Measurements from ENCODE around the gene FBL. TPM values are rescaled to one million over a fixed set of nuclear protein-coding genes. Genes with fewer than 3 reads are reported as not detected.

FBL gene
- total RNA-seq: 284 and 485 TPM in 2 replicates

GRCh38 chr19:39845933-39846677 is at the start of gene FBL:
TSS of gene FBL (minus strand) at chr19:39846379. CDS start at chr19:39846300, 79 bp downstream.

DNA sequence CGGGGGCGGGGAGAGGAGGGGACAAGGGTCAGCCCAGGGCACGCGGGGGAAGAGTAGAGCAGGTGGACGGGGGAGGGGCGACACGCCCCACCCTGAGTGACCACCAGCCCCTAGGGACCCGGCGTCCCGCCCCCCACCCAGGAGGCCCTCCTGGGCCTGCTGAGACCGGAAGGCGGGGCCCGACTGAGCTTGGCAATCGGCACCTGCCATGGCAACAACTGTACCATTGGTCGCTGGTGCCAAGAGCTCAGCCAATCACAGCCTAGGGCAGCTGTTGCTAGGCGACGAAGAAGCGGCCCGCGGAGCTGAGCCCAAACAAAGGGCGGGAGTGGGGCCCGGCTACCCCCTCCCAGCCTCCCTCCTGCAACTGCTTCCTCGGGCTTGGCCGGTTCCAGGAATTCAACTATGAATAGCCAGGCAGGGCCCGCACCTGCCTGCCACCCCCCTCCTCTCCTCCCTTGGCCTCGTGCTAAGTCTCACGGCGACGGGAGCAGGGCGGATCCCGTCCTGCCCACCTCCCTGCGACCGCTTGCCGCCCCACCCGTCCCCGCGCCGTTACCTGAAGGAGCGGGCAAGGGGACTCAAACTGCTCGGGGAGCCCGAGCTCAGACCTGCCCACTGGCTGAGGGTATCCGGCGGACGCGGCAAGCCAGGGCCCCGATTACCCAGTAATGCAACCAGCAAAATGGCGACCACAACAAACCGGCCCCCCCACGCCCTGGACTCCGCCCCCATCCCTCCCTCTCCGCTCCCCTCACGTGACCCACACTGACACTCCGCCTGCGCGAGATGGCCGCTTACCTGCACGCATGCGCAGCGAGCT is 12.5 kb downstream of the FBL start, which contains the start of gene DYRK1B:
Gene DYRK1B, minus strand, starts transcription at position 699 of the 823 bp plus-strand sequence. CDS start 2,295 bp downstream, outside the sequence.

Other genes with a start within 250 kb of the FBL start
- gene LGALS13, start 243.9 kb downstream of the FBL start, total RNA-seq: not detected in 2 replicates
- gene LGALS16, start 190.5 kb downstream of the FBL start, total RNA-seq: not detected in 2 replicates
- gene LGALS14, start 141.9 kb downstream of the FBL start, total RNA-seq: not detected in 2 replicates
- not detected in 2 replicates for gene CLC, start 108.3 kb downstream of the FBL start, total RNA-seq
- gene LEUTX, start 67.5 kb downstream of the FBL start, total RNA-seq: not detected in 2 replicates
- gene DYRK1B, start 12.2 kb downstream of the FBL start, total RNA-seq: 6.6 and 11.1 TPM in 2 replicates
- gene FCGBP, start 88.3 kb upstream of the FBL start, total RNA-seq: 0.11 and 2.1 TPM in 2 replicates
- gene PSMC4, start 124.8 kb upstream of the FBL start, total RNA-seq: 117 and 166 TPM in 2 replicates
- 5.4 and 8.2 TPM in 2 replicates for gene ZNF546, start 150.7 kb upstream of the FBL start, total RNA-seq
- gene ZNF780B, start 209.9 kb upstream of the FBL start, total RNA-seq: 14.1 and 18.6 TPM in 2 replicates
- 19.0 and 25.1 TPM in 2 replicates for gene ZNF780A, start 244.6 kb upstream of the FBL start, total RNA-seq